H9 (cell line): ENCODE results near the gene GNPAT. TPM values are rescaled to one million over a fixed set of nuclear protein-coding genes. Genes with fewer than 3 reads are reported as not detected.

Experiments
- DNase-seq: peaks from one replicate; pipeline ENCODE4 v3.0.0-alpha.2; 2017
- H2AFZ ChIP-seq: one replicate; pipeline ENCODE4 v1.6.1; 2013; ENCODE audit warnings: mild to moderate bottlenecking, low read length, control low read depth, moderate library complexity
- H2AK5ac ChIP-seq: 2 replicates; pipeline ENCODE4 v1.6.1; 2013; ENCODE audit warnings: low read length, control low read depth, mixed read lengths; ENCODE audit not compliant: insufficient read length
- H2BK120ac ChIP-seq: one replicate; pipeline ENCODE4 v1.6.1; 2013; ENCODE audit warnings: low read depth, mild to moderate bottlenecking, low read length, control low read depth, inconsistent platforms; ENCODE audit not compliant: poor library complexity, severe bottlenecking
- H2BK12ac ChIP-seq: 2 replicates; pipeline ENCODE4 v1.6.1; 2013; ENCODE audit warnings: low read length, control low read depth, mixed read lengths, low read depth; ENCODE audit not compliant: insufficient read length
- H2BK15ac ChIP-seq: 2 replicates; pipeline ENCODE4 v1.6.1; 2013; ENCODE audit warnings: low read depth, low read length, control low read depth
- H2BK20ac ChIP-seq: one replicate; pipeline ENCODE4 v1.6.1; 2013; ENCODE audit warnings: low read depth, mild to moderate bottlenecking, low read length, control low read depth, inconsistent platforms; ENCODE audit not compliant: poor library complexity, severe bottlenecking
- H2BK5ac ChIP-seq: 2 replicates; pipeline ENCODE4 v1.6.1; 2013; ENCODE audit warnings: low read length, control low read depth, mixed read lengths; ENCODE audit not compliant: insufficient read length
- H3K14ac ChIP-seq: 2 replicates; pipeline ENCODE4 v1.6.1; 2013; ENCODE audit warnings: low read length, control low read depth; ENCODE audit not compliant: insufficient read depth
- H3K18ac ChIP-seq: 2 replicates; pipeline ENCODE4 v1.6.1; 2013; ENCODE audit warnings: low read depth, mild to moderate bottlenecking, mixed read lengths, low read length, control low read depth; ENCODE audit not compliant: insufficient read length
- H3K23ac ChIP-seq: 2 replicates; pipeline ENCODE4 v1.6.1; 2013; ENCODE audit warnings: low read length, control low read depth, mixed read lengths, low read depth; ENCODE audit not compliant: insufficient read length
- H3K23me2 ChIP-seq: 2 replicates; pipeline ENCODE4 v1.6.1; 2013; ENCODE audit warnings: low read depth, mild to moderate bottlenecking, mixed read lengths, low read length, control low read depth; ENCODE audit not compliant: insufficient read length, poor library complexity, severe bottlenecking
- H3K27ac ChIP-seq: 2 replicates; pipeline ENCODE4 v1.5.1; 2013; ENCODE audit warnings: low read length, control low read depth, mixed read lengths, low read depth; ENCODE audit not compliant: insufficient read length
- H3K27me3 ChIP-seq: 2 replicates; pipeline ENCODE4 v1.6.1; 2013; ENCODE audit warnings: low read length, control low read depth, inconsistent platforms; ENCODE audit not compliant: insufficient read depth
- H3K4ac ChIP-seq: 2 replicates; pipeline ENCODE4 v1.6.1; 2013; ENCODE audit warnings: low read depth, mild to moderate bottlenecking, control low read depth, inconsistent platforms, low read length, moderate library complexity
- H3K4me1 ChIP-seq: 2 replicates; pipeline ENCODE4 v1.6.1; 2013; ENCODE audit warnings: low read length, control low read depth, inconsistent platforms; ENCODE audit not compliant: insufficient read depth
- H3K4me2 ChIP-seq: 2 replicates; pipeline ENCODE4 v1.6.1; 2013; ENCODE audit warnings: low read length, control low read depth, mixed read lengths; ENCODE audit not compliant: insufficient read length, insufficient read depth
- H3K56ac ChIP-seq: 2 replicates; pipeline ENCODE4 v1.6.1; 2013; ENCODE audit warnings: low read depth, mild to moderate bottlenecking, mixed read lengths, low read length, control low read depth; ENCODE audit not compliant: insufficient read length
- H3K79me1 ChIP-seq: 2 replicates; pipeline ENCODE4 v1.6.1; 2013; ENCODE audit warnings: low read depth, mild to moderate bottlenecking, moderate library complexity, low read length, control low read depth, inconsistent platforms; ENCODE audit not compliant: insufficient read depth, poor library complexity, severe bottlenecking
- H3K79me2 ChIP-seq: 2 replicates; pipeline ENCODE4 v1.6.1; 2013; ENCODE audit warnings: low read length, control low read depth, inconsistent platforms; ENCODE audit not compliant: insufficient read depth
- H3K9ac ChIP-seq: 2 replicates; pipeline ENCODE4 v1.6.1; 2013; ENCODE audit warnings: low read length, control low read depth, mixed read lengths; ENCODE audit not compliant: insufficient read length; ENCODE audit errors: extremely low read depth
- H3K9me3 ChIP-seq: one replicate; pipeline ENCODE4 v1.6.1; 2013; ENCODE audit warnings: low read depth, low read length, inconsistent platforms; ENCODE audit not compliant: control insufficient read depth
- H3T11ph ChIP-seq: one replicate; pipeline ENCODE4 v1.6.1; 2013; ENCODE audit warnings: mild to moderate bottlenecking, low read length, control low read depth, inconsistent platforms
- H4K20me1 ChIP-seq: one replicate; pipeline ENCODE4 v1.6.1; 2013; ENCODE audit not compliant: control insufficient read depth, insufficient read length, insufficient read depth
- H4K5ac ChIP-seq: 2 replicates; pipeline ENCODE4 v1.6.1; 2013; ENCODE audit warnings: low read depth, mild to moderate bottlenecking, mixed read lengths, low read length, control low read depth; ENCODE audit not compliant: insufficient read length
- H4K8ac ChIP-seq: replicated peaks from 2 replicates; pipeline ENCODE4 v1.6.1; 2013; ENCODE audit warnings: low read length, control low read depth, mixed read lengths, low read depth; ENCODE audit not compliant: insufficient read length
- H4K91ac ChIP-seq: 2 replicates; pipeline ENCODE4 v1.6.1; 2013; ENCODE audit warnings: low read depth, mild to moderate bottlenecking, moderate library complexity, mixed read lengths, low read length, control low read depth; ENCODE audit not compliant: insufficient read length
- H3K27ac Mint-ChIP-seq, 3 experiments: 2 replicates in 2 of 3; 3 replicates in 1 of 3; pipeline ENCODE4 v1.8.0; 2020 to 2021; ENCODE audit warnings: mixed read lengths in 3 of 3, mild to moderate bottlenecking in 1 of 3, moderate library complexity in 1 of 3
- H3K27me3 Mint-ChIP-seq: 2 replicates; pipeline ENCODE4 v1.8.0; 2021; ENCODE audit warnings: low read depth, mild to moderate bottlenecking, moderate library complexity, mixed read lengths
- H3K36me3 Mint-ChIP-seq, 3 experiments: 2 replicates in 2 of 3; 3 replicates in 1 of 3; pipeline ENCODE4 v1.8.0; 2020 to 2021; ENCODE audit warnings: low read depth in 3 of 3, mixed read lengths in 3 of 3; ENCODE audit not compliant: insufficient read depth in 1 of 3
- H3K4me1 Mint-ChIP-seq, 2 experiments: 2 replicates each; pipeline ENCODE4 v1.8.0; 2020; ENCODE audit warnings: mixed read lengths in 2 of 2
- H3K4me3 Mint-ChIP-seq, 2 experiments: 2 replicates in 1 of 2; 3 replicates in 1 of 2; pipeline ENCODE4 v1.8.0; 2020 to 2021; ENCODE audit warnings: mild to moderate bottlenecking in 2 of 2, mixed read lengths in 2 of 2, moderate library complexity in 1 of 2
- H3K9me3 Mint-ChIP-seq, 2 experiments: 2 replicates in 1 of 2; 3 replicates in 1 of 2; pipeline ENCODE4 v1.8.0; 2020; ENCODE audit warnings: mild to moderate bottlenecking in 2 of 2, mixed read lengths in 2 of 2, moderate library complexity in 1 of 2
- WGBS: extraction: QIAGEN DNeasy Blood & Tissue Kit; methylation state at CpG from one replicate; pipeline ENCODE4 v1.1.7; 2013; ENCODE audit warnings: missing lambda C conversion rate, low lambda C conversion rate, mixed read lengths; ENCODE audit not compliant: insufficient read length; ENCODE audit errors: extremely low coverage; 5-methylcytosine and 5-hydroxymethylcytosine counted together
- total RNA-seq: library from RNA; stranded (reverse); gene quantifications from 2 replicates; pipeline ENCODE4 v1.2.1, GENCODE V29; 2021
- TF ChIP-seq, protein P1 (sequence below): fragments of 200-600 bp; sonication (generic); conservative IDR thresholded peaks from 3 replicates; pipeline ENCODE4 v1.8.0; 2021; ENCODE audit warnings: antibody characterized with exemption, mild to moderate bottlenecking

The GNPAT gene
- total RNA-seq, 1 experiment from 2014 or later = 38.1 TPM

DNA sequence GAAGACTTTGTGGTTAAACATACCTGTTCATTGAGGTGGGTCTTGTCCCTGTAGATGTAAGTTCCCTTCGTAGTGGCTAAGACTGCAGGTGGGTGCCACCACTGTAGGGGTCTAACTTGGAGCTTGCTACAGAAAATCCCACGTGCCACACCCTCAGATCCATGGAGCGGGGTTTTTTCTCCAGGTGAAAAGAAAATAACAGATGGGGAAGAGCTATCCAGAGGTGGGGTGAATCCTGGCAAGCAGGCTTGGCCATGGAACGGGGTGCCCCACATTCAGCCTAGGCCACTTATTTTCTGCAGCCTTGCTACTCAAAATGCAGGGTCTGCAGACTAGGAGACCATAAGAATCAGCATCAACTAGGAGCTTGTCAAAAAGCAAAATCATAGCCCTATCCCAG is 72.6 kb downstream of the GNPAT start:
- Histone ChIP-seq H2BK20ac (no peak overlapping the region), H2BK15ac (no peak overlapping the region), H3K23me2 (no peaks in the 10 kb centered on the region), H2BK120ac (no peak overlapping the region), H2AK5ac (no peak overlapping the region), H3K79me2 (no peaks in the 10 kb centered on the region), H3K27me3 (no peaks in the 10 kb centered on the region), H3T11ph (no peak overlapping the region), H3K56ac (no peak overlapping the region), H3K23ac (no peak overlapping the region), H3K9ac (no peak overlapping the region), H2BK5ac (no peak overlapping the region), H3K4me1 (no peaks in the 10 kb centered on the region), H2AFZ (no peak overlapping the region), H3K79me1 (no peaks in the 10 kb centered on the region), H3K18ac (no peak overlapping the region), H3K4ac (no peak overlapping the region), H4K20me1 (no peaks in the 10 kb centered on the region), H3K4me2 (no peak overlapping the region), H4K91ac (no peak overlapping the region), H2BK12ac (no peak overlapping the region), H3K9me3 (no peaks in the 10 kb centered on the region), H3K27ac (no peak overlapping the region), H4K8ac (no peak overlapping the region), H3K14ac (no peak overlapping the region), H4K5ac (no peak overlapping the region)
- DNase-seq = no peak
- peaks cover 24% of the 10 kb centered on the region for H3K27me3 Mint-ChIP-seq
- H3K4me3 Mint-ChIP-seq = no peak overlapping the region
- TF ChIP-seq, protein P1, sequence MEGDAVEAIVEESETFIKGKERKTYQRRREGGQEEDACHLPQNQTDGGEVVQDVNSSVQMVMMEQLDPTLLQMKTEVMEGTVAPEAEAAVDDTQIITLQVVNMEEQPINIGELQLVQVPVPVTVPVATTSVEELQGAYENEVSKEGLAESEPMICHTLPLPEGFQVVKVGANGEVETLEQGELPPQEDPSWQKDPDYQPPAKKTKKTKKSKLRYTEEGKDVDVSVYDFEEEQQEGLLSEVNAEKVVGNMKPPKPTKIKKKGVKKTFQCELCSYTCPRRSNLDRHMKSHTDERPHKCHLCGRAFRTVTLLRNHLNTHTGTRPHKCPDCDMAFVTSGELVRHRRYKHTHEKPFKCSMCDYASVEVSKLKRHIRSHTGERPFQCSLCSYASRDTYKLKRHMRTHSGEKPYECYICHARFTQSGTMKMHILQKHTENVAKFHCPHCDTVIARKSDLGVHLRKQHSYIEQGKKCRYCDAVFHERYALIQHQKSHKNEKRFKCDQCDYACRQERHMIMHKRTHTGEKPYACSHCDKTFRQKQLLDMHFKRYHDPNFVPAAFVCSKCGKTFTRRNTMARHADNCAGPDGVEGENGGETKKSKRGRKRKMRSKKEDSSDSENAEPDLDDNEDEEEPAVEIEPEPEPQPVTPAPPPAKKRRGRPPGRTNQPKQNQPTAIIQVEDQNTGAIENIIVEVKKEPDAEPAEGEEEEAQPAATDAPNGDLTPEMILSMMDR = no peak
- H3K4me1 Mint-ChIP-seq = no peaks in the 10 kb centered on the region
- H3K36me3 Mint-ChIP-seq = no peaks in the 10 kb centered on the region; a peak in 1 of 7 replicates
- no CpG with 5 or more reads among the region's 4 CpGs for WGBS
- H3K27ac Mint-ChIP-seq = peak overlapping the region in 1 of 3 experiments; percentile 52; a peak in 1 of 7 replicates
- H3K9me3 Mint-ChIP-seq = no peaks in the 10 kb centered on the region
